Hepatocyte (in vitro differentiated cells): ENCODE measurements around the gene GPR32. TPM values are rescaled to one million over a fixed set of nuclear protein-coding genes. Genes with fewer than 3 reads are reported as not detected.

ENCODE experiments used
- DNase-seq: peaks from one replicate; pipeline ENCODE4 v3.0.0-alpha.2; 2016; ENCODE audit warnings: low spot score
- H2AFZ ChIP-seq: fragments of 200-600 bp; sonication (generic); 2 replicates; pipeline ENCODE4 v1.6.0; 2016; ENCODE audit warnings: antibody characterized with exemption, mild to moderate bottlenecking
- H3K27ac ChIP-seq: fragments of 200-600 bp; sonication (generic); 2 replicates; pipeline ENCODE4 v1.5.1; 2016; ENCODE audit warnings: mild to moderate bottlenecking
- H3K27me3 ChIP-seq: fragments of 200-600 bp; sonication (generic); 2 replicates; pipeline ENCODE4 v1.6.1; 2016
- H3K36me3 ChIP-seq: fragments of 200-600 bp; sonication (generic); replicated peaks from 2 replicates; pipeline ENCODE4 v1.5.1; 2016; ENCODE audit warnings: low read depth; ENCODE audit not compliant: insufficient read depth
- H3K4me1 ChIP-seq: fragments of 200-600 bp; sonication (generic); 2 replicates; pipeline ENCODE4 v1.5.1; 2016; ENCODE audit warnings: mild to moderate bottlenecking, moderate library complexity; ENCODE audit not compliant: insufficient read depth
- H3K4me2 ChIP-seq: fragments of 200-600 bp; sonication (generic); 2 replicates; pipeline ENCODE4 v1.6.0; 2016
- H3K4me3 ChIP-seq: fragments of 200-600 bp; sonication (generic); 2 replicates; pipeline ENCODE4 v1.5.1; 2016; ENCODE audit warnings: mild to moderate bottlenecking
- H3K79me2 ChIP-seq: fragments of 200-600 bp; sonication (generic); 2 replicates; pipeline ENCODE4 v1.6.0; 2017; ENCODE audit warnings: mild to moderate bottlenecking
- H3K9me2 ChIP-seq: fragments of 200-600 bp; sonication (generic); replicated peaks from 2 replicates; pipeline ENCODE4 v1.6.0; 2017; ENCODE audit warnings: mild to moderate bottlenecking; ENCODE audit not compliant: insufficient read depth
- H3K9me3 ChIP-seq: fragments of 200-600 bp; sonication (generic); 2 replicates; pipeline ENCODE4 v1.5.1; 2016; ENCODE audit warnings: low read depth, mild to moderate bottlenecking
- H4K20me1 ChIP-seq: fragments of 200-600 bp; sonication (generic); 2 replicates; pipeline ENCODE4 v1.6.0; 2016; ENCODE audit warnings: mild to moderate bottlenecking; ENCODE audit not compliant: insufficient read depth, poor library complexity, severe bottlenecking
- CTCF ChIP-seq: fragments of 200-600 bp; sonication (generic); IDR thresholded peaks from 2 replicates; pipeline ENCODE4 v1.5.1; 2016; ENCODE audit warnings: antibody characterized with exemption, mild to moderate bottlenecking; ENCODE audit not compliant: poor library complexity
- EZH2 ChIP-seq: fragments of 200-600 bp; sonication (generic); IDR thresholded peaks from 2 replicates; pipeline ENCODE4 v1.6.1; 2016; ENCODE audit warnings: antibody characterized with exemption, mild to moderate bottlenecking, borderline replicate concordance
- EZH2phosphoT487 ChIP-seq: fragments of 200-600 bp; sonication (generic); IDR thresholded peaks from one replicate; pipeline ENCODE4 v1.6.1; 2018; ENCODE audit warnings: antibody characterized with exemption, mild to moderate bottlenecking, low read depth, moderate library complexity; ENCODE audit not compliant: unreplicated experiment, severe bottlenecking
- WGBS: methylation state at CpG from one replicate; pipeline ENCODE4 v1.1.6; 2016; ENCODE audit warnings: low lambda C conversion rate; ENCODE audit errors: missing lambda C conversion rate; 5-methylcytosine and 5-hydroxymethylcytosine counted together
- polyA plus RNA-seq: library from polyadenylated mRNA; unstranded; fragments of >200 nt; fragmentation: Nextera tagmentation; extraction: Ambion mirVana; gene quantifications from 2 replicates; pipeline ENCODE4 v1.2.1, GENCODE V29; 2016
- total RNA-seq: library from RNA; depleted of rRNA; stranded (reverse); fragments of >200 nt; gene quantifications from 2 replicates; pipeline ENCODE4 v1.2.3, GENCODE V29; 2014

GPR32 gene
- total and polyA plus RNA-seq, 2 experiments from 2014 or later = not detected

GRCh38 chr19:50728084-50728737 lies 42.1 kb upstream of the GPR32 start:
- peak overlapping the region; percentile 34 for H2AFZ ChIP-seq

GRCh38 chr19:50729894-50730293 lies 40.4 kb upstream of the GPR32 start:
- 70% methylated on average over 5 of the region's 5 CpGs for WGBS
- no peak overlapping the region for H3K4me2 ChIP-seq
- no peak for DNase-seq
- no peaks in the 10 kb centered on the region for H4K20me1 ChIP-seq
- H3K9me2 ChIP-seq = no peaks in the 10 kb centered on the region
- H3K4me3 ChIP-seq = no peak overlapping the region
- no peak overlapping the region for H3K27ac ChIP-seq
- peaks cover 9% of the 10 kb centered on the region for H3K4me1 ChIP-seq
- H3K79me2 ChIP-seq = peaks cover 6% of the 10 kb centered on the region
- H3K27me3 ChIP-seq = no peaks in the 10 kb centered on the region
- no peaks in the 10 kb centered on the region for H3K36me3 ChIP-seq
- TF ChIP-seq CTCF = no peak
- no peak for TF ChIP-seq EZH2phosphoT487
- TF ChIP-seq EZH2 = no peak
- H3K9me3 ChIP-seq = no peaks in the 10 kb centered on the region
- H2AFZ ChIP-seq = no peak overlapping the region

More at GRCh38 chr19:50728084-50728737, 42.1 kb upstream of the GPR32 start:
- Histone ChIP-seq H3K9me3 (no peaks in the 10 kb centered on the region), H3K9me2 (no peaks in the 10 kb centered on the region), H3K79me2 (peaks cover 6% of the 10 kb centered on the region), H3K4me3 (no peak overlapping the region), H3K36me3 (no peaks in the 10 kb centered on the region), H3K4me2 (peak overlapping the region; percentile 69), H3K4me1 (peaks cover 12% of the 10 kb centered on the region), H4K20me1 (no peaks in the 10 kb centered on the region), H3K27me3 (peaks cover 4% of the 10 kb centered on the region), H3K27ac (no peak overlapping the region)
- WGBS = 24% methylated on average over 37 of the region's 39 CpGs
- DNase-seq = peak; percentile 88
- TF ChIP-seq CTCF (no peak), EZH2phosphoT487 (no peak), EZH2 (no peak)

GRCh38 chr19:50735869-50736268 lies 34.4 kb upstream of the GPR32 start:
- WGBS = 79% methylated on average over 7 of the region's 7 CpGs
- Histone ChIP-seq H4K20me1 (no peaks in the 10 kb centered on the region), H3K36me3 (no peaks in the 10 kb centered on the region), H3K4me2 (no peak overlapping the region), H3K9me2 (no peaks in the 10 kb centered on the region), H3K27me3 (peaks cover 10% of the 10 kb centered on the region), H3K4me1 (no peaks in the 10 kb centered on the region), H2AFZ (no peak overlapping the region), H3K79me2 (no peaks in the 10 kb centered on the region), H3K9me3 (no peaks in the 10 kb centered on the region), H3K4me3 (no peak overlapping the region), H3K27ac (no peak overlapping the region)
- TF ChIP-seq EZH2 = no peak
- no peak for TF ChIP-seq EZH2phosphoT487
- no peak for TF ChIP-seq CTCF
- DNase-seq = no peak
